DMS53 treated with DMSO at 0.1 percent for 48 hours (cell line): ENCODE results near the gene RAB1B.
"Not testable (repeated sequence)": the region's sequence is repeated elsewhere in the genome, so short reads cannot be mapped to it uniquely, and the experiment has no call there.

ENCODE experiments used
- DNase-seq: peaks from one replicate; lab custom pipeline; 2025; ENCODE audit not compliant: unreplicated experiment; lab: John Stamatoyannopoulos, UW

RAB1B gene

GRCh38 chr11:66239511-66239910 is 28.9 kb upstream of the RAB1B start:
- no peak for DNase-seq

GRCh38 chr11:66239998-66240780 is 28.2 kb upstream of the RAB1B start:
- DNase-seq = no peak

DNA sequence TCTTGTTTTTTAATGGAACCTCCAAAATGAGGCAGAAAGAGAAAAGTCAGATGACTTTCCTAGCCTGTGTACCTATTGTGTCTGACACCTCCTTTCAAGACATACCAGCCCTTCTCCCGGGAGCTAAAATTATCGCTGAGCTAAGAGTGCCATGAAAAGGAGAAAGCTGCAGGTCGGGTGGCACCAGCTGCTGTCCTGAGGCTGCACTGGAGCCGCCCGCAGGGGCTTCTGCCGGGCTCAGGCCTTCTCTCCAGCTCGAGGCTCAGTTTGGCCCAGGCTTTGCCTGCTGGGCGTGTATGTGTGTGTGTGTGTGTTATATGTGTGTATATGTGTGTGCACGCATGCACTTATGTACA is 27.7 kb upstream of the RAB1B start:
- no peak for DNase-seq

DNA sequence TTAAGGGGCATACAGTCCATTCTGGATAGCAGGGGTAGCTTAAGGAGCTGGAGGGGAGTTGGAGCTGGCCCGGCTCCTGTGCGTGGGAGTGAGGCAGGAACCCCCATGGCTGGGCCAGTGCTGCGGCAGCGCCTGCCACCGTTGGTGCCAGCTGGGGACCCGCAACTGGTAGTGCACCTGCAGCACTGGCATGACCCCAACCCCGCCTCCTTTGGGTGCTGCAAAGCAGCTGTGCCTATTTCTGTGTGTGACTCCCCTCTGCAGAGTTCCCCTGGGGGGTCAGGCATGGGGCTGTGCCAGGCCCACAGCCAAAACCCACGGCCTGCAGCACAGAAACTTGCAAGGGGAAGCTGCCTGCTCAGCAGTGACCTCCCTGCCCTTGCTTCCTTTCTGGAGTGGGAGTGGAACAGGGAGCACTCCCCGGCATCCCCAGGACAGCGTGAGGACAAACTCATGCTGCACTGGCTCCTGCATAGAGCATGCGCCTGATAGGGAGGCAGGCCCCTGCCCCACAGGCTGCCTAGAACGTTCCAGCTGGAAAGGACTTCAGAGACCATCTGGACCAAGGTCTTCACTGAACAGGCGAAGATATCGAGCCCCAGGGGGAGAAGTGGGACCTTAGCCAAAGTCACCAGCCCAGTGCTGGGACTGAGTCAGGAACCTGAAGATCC is 26.2 kb upstream of the RAB1B start:
- DNase-seq = no peak

- no peak for DNase-seq
These were observed 24.5 kb upstream of the RAB1B start for GRCh38 chr11:66243782-66244535.

DNA sequence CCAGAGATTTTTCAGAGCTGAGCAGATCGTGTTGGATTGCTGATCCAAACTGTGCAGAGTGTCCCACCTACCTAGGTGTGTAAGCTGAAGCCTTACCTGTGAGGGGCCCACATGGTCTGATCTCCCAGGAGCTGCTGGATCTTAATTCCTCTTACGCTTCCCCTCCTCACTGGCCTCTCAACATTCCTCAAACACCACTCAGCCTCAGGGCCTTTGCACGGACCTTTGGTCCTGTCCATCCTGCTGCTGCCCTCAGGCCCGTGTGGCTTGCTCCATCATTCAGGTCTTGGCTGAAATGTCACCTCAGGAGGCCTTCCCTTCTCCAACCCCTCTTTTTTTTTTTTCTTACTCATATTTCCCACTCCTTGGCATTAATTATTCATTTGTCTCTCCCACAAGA is 21.1 kb upstream of the RAB1B start:
- DNase-seq = no peak

GRCh38 chr11:66247801-66248200 is 20.6 kb upstream of the RAB1B start:
- DNase-seq = no peak

DNA sequence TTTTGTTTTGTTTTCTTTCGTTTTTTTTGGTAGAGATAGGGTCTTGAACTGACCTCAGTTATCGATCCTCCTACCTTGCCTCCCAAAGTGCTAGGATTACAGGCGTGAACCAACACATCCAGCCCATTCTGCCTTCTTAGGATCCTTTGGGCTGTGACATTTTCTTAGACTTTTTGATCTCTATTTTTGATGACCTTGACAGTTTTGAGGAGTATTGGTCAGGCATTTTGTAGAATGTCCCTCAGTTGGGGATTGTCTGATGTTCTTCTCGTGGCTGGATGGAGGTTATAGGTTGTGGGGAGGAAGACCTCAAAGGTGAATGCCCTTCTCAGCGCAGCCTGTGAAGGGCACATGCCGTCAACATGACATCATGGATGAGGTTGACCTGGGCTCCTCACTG is 19.5 kb upstream of the RAB1B start:
- DNase-seq = no peak

DNA sequence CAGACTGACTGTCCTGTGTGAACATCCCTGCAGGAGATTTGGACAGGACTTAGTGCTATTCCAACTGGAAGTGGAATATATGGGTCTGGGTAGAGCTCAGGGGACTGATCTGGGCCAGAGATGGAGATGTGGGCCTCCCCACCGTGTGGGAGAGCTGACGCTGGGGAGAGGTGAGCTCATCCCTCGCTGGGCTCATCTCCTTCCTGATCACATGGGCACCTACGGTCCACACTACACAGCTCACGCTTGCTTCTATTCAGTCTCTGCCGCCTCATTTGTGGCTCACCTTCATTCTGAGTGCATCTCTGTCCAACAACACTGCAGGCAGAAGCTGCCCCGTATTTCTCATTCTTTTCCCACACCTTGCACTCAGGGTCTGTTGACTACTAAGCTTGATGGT is 16.6 kb upstream of the RAB1B start:
- no peak for DNase-seq

DNA sequence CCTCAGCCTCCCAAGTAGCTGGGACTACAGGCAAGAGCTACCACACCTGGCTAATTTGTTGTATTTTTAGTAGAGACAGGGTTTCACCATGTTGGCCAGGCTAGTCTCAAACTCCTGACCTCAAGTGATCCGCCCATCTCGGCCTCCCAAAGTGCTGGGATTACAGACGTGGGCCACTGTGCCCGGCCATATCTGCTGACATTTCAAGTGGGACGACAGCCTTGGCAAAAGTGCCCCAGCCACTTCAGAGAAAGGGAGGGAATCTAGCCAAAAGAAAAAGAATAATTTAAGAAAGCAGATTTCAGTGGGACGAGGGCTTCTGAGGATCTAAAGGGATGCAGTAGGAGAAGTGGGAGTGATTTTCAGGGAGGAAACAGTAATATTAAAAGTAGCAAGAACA is 15.4 kb upstream of the RAB1B start:
- not testable (repeated sequence) for DNase-seq

GRCh38 chr11:66258473-66258893 is 10.0 kb upstream of the RAB1B start:
- DNase-seq = no peak

GRCh38 chr11:66259225-66259624 is 9.2 kb upstream of the RAB1B start:
- DNase-seq = no peak

GRCh38 chr11:66259956-66260355 is 8.5 kb upstream of the RAB1B start:
- no peak for DNase-seq

GRCh38 chr11:66261578-66261977 is 6.9 kb upstream of the RAB1B start:
- DNase-seq = no peak

GRCh38 chr11:66262191-66262590 is 6.2 kb upstream of the RAB1B start:
- no peak for DNase-seq

- DNase-seq = no peak
These were observed 5.7 kb upstream of the RAB1B start for GRCh38 chr11:66262696-66263095.

DNA sequence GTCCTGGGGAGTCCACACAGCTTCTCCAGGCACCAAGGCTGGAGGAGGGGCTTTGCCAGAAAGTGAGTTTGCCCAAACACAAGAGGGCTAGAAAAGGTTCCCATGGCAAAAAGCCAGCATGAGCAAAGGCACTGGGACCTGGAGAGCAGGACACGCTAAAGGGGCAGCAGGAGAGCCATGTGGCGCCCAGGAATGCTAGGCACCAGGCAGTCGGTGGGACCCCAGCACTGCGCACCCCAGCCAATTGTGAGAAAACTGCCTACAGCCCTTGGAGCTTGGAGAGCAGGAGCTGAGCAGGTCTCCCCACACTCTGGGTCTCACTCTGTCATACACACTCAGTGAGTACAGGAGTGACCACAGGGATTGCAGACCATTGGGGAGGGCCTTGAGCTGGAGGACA is 5.2 kb upstream of the RAB1B start:
- DNase-seq = no peak

DNA sequence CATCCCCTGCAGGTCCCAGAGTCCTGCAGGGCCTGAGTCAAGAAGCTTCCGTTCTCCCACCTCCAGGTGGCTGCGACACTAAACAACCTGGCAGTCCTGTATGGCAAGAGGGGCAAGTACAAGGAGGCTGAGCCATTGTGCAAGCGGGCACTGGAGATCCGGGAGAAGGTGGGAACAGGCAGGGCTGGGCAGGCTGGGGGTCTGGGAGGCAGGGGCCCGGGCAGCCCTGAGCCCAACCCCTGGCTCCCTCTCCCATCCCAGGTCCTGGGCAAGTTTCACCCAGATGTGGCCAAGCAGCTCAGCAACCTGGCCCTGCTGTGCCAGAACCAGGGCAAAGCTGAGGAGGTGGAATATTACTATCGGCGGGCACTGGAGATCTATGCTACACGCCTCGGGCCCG is 4.7 kb upstream of the RAB1B start:
- DNase-seq = no peak

DNA sequence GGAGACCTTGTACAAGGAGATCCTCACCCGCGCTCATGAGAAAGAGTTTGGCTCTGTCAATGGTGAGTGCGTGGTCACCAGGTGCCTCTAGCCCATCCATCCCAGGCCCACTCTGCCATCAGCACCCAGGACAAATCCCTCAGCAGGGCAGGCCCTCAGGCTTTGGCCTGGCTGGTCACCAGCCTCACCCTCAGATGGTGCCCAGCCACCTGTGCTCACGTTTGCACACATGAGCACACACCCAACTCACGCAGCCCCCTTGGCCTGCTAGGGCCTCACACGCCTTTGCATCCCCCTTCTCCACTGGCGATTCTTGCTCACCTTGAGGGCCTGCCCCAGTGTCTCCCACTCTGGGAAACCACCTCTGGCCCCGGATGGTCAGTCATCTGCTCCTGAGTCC is 4.1 kb upstream of the RAB1B start:
- no peak for DNase-seq

DNA sequence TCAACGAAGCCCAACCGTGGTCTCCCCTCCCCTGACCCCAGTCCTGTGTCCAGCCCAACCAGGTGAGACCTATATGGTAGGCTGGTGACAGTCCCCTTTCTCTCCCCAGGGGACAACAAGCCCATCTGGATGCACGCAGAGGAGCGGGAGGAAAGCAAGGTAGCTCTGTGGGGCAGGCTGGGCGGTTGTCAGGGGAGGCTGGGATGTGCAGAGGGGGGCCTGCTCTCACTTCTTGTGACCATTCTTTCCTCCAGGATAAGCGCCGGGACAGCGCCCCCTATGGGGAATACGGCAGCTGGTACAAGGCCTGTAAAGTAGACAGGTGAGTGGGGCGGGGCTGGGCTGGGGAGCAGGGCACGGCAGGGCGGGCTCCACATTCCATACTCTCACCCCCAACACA is 3.5 kb upstream of the RAB1B start:
- DNase-seq = no peak

DNA sequence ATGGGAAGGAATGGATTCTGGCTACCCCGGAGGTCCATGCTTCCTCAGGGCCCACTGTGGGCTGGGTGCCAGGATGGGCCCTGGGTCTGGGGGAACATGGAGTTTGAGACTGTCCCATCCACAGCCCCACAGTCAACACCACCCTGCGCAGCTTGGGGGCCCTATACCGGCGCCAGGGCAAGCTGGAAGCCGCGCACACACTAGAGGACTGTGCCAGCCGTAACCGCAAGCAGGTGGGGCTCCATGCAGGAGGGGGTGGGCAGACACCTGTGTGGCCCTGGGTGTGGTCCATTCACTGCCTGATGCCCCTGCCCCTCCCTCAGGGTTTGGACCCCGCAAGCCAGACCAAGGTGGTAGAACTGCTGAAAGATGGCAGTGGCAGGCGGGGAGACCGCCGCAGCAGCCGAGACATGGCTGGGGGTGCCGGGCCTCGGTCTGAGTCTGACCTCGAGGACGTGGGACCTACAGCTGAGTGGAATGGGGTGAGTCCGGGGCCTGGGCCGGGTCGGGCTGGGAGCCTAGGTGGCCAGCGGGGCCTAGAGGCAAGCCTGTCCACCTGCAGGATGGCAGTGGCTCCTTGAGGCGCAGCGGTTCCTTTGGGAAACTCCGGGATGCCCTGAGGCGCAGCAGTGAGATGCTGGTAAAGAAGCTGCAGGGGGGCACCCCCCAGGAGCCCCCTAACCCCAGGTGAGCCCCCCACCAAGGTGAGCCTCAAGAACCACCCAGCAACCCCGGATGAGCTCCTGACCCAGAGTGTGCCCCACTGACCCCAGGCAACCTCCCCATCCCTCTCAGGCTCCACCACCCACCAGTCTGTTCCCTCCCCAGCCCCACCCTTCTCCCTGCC is 2.7 kb upstream of the RAB1B start:
- DNase-seq = no peak
